Activated T-cell treated with anti-CD3 and anti-CD28 coated beads for 48 hours (primary cell): ENCODE results near the gene WDR81.
"Not testable (repeated sequence)": the region's sequence is repeated elsewhere in the genome, so short reads cannot be mapped to it uniquely, and the experiment has no call there.

Experiments
- DNase-seq: peaks from one replicate; pipeline ENCODE4 v3.0.0-alpha.2; 2020; ENCODE audit warnings: low read depth

Gene WDR81

DNA sequence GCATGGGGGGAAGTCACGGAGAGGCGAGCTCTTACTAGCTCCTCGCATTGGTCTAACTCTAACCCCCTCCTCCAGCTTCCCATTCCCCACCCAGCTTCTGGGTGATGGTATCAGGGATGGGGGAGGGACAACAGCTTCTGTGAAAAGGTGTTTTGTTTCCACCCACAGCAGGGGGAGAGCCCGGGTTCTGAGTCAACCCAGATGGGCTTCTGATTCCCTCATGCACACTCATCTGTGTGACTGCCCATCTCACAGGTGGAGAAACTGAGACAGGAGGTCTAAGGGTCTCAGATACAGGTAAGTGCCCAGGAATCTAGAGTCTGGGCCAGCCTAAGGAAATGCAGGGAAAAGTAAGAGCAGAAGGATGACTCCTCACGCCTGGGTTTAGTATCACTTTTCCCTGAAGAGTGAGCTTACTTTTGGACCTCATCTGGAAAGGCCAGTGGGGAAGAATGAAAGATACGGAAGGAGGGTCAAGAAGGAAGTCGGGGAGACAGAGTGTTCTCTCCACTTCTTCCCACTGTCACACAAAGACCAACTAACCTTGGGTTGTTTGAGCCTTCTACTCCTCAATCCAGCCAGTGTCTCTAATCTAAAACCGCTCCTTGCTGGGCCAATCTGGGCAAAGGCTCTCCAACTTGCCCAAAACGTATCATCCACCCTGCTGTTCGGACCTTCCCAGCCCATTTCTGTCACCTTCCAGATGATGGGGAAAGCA, 11.2 kb upstream of the WDR81 start:
- no peak for DNase-seq

DNA sequence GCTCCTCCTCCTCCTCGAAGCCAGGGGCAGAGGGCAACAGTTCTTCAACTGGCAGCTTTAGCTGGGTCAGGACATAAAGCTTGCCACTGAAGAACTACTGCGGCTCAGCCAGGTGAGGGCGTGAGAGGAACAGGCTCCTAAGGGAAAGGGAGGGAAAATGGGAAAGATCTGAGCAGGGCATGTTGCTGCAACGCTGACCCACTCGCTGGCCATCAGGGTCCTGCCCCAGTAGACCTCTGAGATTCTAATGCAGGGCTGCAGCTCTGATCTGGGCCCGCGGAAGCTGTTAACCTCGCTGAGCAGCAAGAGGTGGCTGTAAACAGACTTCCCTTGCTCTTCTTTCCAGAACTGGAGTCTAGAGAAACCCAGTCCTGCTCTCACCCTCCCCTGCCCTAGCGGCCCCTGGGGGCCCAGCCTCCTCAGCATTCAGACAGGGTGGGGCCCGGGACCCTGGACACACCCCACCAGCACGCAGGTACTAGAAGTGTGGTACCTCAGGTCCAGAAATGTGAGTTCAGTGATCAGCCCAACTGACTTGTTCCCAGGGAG, 10.6 kb upstream of the WDR81 start:
- no peak for DNase-seq

DNA sequence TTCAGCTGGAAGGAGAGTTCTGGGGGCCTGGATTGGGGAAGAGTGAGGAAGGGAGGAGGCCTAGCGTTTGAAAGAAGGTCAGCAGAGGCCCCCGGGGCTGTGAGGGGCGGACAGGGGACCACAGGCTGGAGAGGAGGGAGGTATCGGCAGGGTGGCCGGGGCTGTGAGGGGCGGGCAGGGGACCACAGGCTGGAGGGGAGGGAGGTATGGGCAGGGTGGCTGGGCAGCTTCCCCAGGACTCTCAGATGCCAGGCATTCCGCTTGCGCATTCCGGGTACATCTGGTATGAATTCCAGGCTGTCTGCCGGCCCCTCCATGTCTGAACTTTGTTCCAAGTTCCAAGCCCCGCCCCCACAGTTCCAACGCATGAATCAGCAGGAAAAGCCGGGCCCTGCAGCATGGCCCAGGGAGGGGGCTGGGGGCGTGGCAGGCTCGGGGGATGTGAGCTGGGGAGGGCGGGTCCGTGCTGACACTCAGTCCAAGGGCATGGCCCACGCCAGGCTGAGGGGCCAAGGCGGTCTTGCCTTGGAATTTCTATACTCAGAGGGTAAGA, 10.0 kb upstream of the WDR81 start:
- no peak for DNase-seq

DNA sequence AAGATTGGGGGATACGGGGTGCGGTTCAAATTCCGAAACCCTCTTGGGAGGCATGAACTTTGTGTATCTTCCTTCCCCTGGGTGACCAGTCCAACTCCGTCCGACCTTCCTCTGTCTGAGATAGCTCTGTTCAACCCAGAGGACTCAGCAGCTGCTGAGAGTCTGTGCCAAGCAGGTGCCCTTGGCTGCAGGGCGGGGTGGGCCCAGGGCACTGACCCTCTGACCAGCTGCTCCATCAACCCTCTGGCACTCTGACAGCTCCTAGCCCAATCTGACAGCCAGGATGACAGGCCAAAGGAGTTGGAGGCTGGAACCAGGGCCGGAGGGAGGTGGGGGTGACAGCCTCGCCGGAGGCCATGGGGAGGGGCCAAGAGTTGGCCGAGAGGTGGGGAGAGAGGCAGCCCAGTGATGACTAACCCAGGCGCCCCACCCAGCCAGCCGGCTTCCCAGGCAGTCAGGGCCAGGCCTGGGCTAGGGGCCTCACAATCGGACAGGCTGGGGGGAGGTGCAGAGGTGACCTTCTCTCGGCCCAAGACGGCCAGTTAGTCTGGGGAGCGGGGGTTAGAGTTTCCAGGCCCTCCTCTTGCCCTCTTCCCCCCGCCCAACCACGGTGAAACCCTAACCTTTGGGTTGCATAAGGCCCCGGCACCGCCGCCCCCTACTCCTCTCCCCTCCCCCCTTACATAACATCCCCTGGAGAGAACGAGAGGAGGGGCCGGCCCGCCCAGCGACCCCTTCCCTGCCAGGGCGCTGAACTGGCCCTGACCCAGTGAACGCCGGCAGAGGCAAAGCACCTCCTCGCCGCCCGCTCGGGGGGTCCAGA, 9.3 kb upstream of the WDR81 start:
- DNase-seq, result peak; percentile 35

DNA sequence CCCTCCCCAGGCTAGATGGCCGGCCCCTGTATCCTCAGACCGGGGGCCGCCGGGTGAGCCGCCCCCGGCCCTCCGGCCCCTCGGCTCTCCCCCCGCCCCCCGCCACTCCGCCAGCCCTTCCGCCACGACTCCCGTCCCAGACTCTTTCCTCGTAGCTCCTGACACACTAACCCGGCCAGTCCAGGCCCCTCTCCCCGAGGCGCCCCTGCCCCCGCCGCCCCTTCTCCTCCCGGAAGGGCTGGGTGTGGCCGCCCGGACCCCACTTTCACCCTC, 8.8 kb upstream of the WDR81 start:
- no peak for DNase-seq

DNA sequence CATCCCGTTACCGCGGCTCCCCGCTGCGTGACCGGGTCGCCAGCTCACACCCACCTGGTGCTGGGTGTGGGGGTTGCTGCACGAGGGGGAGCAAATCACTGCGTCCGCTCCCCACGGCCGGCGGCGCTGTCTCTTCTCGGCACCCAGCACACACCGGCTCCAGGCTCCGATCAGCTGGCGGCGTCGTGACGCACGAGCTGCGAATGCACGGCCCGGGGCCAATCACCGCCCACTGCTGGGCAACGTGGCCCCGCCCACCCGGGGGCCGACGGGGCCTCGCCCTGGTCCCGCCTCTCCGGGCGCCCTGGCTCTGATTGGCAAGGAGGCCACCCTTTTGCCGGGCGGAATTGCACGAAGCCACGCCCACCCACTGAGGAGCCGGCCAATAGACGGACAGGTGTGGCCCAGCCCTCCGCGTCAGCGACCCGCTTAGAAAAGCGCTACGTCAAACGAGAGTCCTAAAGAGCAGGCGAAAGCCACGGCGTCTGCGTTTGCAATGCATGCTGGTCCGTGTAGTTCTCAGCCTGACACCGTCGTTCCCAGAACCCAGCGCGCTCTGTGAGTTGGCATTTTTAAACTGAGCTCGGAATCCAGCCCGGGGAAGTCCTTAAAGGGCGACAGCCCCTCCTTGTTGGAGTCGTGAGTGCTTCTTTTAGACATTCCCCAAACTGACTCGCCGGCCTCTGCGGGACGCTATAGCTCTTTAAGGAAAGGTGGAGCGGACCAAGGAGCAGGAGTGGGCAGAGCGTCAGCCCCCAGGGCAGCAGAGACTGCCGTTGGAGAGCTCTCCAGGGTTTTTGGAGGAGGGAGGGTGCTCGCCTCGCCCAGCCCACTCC, 8.2 kb upstream of the WDR81 start:
- DNase-seq, result peak; percentile 100

DNA sequence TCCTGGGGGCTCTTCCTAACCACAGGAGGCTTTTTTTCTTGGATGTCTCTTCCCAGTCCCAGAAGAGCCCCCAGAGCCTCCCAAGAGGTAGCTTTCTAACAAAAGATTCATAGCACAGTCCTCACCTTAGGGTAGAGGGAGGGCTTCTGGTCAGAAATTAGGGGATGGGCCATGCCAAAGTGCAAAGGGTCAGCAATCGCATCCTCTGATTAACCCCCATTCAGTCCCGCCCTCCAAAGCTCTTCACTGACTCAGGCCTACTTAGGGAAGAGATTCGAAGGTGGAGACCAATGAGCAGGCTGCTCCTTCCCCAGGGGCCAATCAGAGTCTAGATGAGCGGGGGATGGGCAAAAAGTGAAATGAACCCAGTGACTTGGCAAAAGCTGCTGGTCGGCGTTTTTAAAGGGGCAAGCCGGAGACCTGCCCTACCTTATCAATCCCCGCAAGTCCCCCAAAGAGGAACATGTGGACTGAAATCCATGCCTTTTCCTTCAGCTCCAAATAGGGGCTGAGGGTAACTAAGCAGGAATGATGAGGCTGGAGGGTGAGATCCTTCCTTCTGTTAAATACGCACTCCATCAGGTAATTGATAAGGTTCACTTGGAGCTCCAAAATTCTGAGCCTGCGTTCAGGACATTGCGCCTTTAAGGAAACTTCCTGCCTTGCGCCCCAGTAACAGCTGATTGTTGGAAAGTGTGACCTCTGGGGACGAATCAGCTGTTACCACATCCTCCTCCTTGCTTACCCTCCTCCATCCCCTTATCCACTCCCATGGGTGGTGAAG, 7.4 kb upstream of the WDR81 start:
- DNase-seq, result peak; percentile 78

DNA sequence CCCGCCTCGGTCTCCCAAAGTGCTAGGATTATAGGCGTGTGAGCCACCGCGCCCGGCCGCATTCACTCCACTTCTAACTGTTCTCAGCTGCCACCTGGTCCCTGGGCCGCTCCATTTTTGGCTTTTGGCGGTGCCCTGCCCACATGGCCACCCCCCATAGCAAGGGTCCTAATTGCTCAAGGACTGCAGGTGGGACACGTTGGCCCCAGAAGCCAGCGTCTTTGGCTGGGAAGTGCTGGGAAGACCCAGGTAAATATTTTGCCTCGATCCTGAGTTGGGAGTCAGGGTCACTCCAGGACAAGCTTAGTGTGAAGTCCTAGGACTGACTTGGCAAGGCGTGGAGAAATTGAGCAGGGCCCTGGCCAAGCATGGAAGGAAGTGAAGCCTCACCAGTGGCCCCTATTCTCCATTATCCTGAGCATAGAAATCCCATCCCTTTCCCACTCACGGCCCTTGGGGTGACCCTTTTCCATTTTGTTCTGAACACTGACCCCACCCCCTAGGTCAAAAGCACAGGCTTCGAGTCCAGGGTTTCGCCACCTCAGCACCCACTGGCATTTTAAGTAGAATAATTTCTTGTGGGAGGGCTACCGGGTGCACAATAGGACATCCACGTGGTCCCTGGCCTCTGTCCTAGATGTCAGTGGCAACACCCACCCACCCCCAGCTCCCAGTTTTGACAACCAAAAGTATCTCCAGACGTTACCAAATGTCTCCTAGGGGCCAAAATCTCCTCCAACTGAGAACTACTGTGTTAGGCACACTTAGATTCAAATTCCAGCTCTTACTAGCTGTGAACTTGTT, 5.9 kb upstream of the WDR81 start:
- DNase-seq, result no peak

DNA sequence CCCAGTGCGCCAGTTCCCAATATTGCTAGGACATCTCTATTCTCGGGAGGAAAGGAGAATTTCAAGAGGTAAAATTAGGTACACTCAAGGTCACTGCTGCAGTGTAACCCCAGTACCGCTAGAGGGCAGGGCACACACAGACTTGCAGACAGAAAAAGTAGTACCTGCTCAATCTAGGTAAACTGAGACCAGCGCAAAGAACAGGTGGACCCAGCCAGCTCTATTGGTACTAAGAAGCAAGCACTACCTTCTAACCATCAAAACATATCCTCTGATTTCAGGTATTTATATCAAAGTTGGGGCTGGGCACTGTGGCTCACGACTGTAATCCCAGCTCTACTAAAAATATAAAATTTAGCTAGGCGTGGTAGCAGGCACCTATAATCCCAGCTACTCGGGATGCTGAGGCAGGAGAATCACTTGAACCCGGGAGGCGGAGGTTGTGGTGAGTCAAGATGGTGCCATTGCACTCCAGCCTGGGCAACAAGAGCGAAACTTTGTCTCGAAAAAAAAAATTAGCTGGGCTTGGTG, 3.6 kb upstream of the WDR81 start:
- DNase-seq, result peak; percentile 56

DNA sequence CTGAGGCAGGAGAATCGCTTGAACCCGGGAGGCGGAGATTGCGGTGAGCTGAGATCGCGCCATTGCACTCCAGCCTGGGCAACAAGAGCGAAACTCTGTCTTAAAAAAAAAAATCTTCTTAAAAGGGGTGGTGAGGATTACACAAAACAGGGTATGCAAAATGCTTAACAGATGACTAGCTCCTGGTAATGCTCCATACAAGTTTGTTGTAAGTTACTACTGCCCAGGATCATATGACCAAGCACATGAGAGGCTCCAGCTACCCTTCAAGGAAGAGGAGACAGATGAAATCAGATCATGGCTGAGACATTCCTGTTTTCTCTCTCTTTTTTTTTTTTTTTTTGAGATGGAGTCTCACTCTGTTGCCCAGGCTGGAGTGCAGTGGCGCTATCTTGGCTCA, 2.5 kb upstream of the WDR81 start:
- DNase-seq, result not testable (repeated sequence)

DNA sequence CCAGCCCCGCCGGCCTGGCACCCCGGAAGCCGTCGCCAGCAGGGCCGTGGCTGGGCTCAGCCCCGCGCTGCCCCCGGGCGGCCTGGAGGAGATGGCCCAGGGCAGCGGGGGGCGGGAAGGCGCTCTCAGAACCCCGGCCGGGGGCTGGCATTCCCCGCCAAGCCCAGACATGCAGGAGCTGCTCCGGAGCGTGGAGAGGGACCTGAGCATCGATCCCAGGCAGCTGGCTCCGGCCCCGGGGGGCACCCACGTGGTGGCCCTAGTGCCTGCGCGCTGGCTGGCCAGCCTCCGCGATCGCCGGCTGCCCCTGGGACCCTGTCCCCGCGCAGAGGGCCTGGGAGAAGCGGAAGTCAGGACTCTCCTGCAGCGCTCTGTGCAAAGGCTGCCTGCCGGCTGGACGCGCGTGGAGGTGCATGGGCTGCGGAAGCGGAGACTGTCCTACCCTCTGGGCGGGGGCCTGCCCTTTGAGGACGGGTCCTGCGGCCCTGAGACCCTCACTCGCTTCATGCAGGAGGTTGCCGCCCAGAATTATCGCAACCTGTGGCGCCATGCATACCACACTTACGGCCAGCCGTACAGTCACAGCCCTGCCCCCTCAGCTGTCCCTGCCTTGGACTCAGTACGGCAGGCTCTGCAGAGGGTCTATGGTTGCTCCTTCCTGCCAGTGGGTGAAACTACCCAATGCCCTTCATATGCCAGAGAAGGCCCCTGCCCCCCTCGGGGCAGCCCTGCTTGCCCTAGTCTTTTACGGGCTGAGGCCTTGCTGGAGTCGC, 551 bp downstream of the WDR81 start:
- no peak for DNase-seq

DNA sequence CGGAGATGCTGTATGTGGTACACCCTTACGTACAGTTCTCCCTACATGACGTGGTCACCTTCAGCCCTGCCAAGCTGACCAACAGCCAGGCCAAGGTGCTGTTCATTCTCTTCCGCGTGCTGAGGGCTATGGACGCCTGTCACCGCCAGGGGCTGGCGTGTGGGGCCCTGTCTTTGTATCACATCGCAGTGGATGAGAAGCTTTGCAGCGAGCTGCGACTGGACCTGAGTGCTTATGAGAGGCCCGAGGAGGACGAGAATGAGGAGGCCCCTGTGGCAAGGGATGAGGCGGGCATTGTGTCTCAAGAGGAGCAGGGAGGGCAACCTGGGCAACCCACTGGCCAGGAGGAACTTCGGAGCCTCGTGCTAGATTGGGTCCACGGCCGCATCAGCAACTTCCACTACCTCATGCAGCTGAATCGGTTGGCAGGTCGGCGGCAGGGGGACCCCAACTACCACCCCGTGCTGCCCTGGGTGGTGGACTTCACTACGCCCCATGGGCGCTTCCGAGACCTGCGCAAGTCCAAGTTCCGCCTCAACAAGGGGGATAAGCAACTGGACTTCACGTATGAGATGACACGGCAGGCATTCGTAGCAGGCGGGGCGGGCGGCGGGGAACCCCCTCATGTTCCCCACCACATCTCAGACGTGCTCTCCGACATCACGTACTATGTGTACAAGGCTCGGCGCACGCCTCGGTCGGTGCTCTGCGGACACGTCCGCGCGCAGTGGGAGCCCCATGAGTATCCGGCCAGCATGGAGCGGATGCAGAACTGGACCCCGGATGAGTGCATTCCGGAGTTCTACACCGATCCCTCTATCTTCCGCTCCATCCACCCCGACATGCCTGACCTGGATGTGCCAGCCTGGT, 1.4 kb downstream of the WDR81 start:
- no peak for DNase-seq

DNA sequence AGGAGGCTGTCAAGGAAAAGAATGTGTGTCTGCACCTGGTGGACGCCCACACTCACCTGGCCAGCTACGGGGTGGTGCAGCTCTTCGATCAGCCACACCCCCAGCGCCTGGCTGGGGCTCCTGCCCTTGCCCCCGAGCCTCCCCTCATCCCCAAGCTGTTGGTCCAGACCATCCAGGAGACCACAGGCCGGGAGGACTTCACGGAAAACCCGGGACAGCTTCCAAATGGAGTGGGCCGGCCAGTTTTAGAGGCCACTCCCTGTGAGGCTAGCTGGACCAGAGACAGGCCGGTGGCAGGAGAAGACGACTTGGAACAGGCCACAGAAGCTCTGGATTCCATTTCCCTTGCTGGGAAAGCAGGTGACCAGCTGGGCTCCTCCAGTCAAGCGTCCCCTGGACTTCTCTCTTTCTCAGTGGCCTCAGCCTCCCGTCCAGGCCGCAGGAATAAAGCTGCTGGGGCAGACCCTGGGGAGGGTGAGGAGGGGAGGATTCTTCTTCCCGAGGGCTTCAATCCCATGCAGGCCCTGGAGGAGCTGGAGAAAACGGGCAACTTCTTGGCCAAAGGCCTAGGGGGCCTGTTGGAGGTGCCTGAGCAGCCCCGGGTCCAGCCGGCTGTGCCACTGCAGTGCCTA, 2.2 kb downstream of the WDR81 start:
- no peak for DNase-seq

DNA sequence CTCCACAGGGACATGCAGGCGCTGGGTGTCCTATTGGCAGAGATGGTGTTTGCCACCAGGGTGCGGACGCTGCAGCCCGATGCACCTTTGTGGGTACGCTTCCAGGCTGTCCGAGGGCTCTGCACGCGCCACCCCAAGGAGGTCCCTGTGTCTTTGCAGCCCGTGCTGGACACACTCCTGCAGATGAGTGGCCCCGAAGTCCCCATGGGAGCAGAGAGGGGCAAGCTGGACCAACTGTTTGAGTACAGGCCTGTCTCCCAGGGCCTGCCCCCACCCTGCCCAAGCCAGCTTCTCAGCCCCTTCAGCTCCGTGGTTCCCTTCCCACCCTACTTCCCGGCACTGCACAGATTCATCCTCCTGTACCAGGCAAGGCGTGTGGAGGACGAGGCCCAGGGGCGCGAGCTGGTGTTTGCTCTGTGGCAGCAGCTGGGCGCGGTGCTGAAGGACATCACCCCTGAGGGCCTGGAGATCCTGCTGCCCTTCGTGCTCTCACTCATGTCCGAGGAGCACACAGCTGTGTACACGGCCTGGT, 2.8 kb downstream of the WDR81 start:
- no peak for DNase-seq

DNA sequence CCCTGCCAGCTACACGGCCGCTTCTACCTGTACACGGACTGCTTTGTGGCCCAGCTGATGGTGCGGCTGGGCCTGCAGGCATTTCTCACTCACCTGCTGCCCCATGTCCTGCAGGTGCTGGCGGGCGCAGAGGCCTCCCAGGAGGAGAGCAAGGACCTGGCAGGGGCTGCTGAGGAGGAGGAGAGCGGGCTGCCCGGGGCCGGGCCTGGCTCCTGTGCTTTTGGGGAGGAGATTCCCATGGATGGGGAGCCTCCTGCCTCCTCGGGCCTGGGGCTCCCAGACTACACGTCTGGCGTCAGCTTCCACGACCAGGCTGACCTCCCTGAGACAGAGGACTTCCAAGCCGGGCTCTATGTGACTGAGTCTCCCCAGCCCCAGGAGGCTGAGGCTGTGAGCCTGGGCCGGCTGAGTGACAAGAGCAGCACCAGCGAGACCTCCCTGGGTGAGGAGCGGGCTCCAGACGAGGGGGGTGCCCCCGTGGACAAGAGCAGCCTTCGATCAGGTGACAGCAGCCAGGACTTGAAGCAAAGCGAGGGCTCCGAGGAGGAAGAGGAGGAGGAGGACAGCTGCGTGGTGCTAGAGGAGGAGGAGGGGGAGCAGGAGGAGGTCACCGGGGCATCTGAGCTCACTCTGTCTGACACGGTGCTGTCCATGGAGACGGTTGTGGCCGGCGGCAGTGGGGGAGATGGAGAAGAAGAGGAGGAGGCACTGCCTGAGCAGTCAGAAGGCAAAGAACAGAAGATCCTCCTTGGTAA, 3.5 kb downstream of the WDR81 start:
- DNase-seq, result no peak

DNA sequence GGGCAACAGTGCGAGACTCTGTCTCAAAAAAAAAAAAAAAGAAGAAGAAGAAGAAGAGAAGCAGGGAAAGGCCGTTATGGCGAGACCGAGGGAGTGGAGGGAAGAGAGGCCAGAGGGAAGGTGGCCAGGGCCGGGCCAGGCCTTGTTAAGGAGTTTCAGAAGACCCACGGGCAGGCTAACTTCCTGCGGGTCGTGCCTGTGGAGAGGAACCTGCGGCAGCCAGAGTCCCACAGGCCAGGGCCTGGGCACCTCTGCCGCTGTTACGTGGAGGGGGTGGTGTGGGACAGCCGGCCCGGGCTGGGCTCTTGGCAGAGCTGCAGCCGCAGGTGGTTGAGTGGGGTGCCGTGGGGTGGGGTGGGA, 5.4 kb downstream of the WDR81 start:
- no peak for DNase-seq
